Left lung (tissue), 10 donors: Measurements from ENCODE around the gene SUFU. TPM values are rescaled to one million over a fixed set of nuclear protein-coding genes. Genes with fewer than 3 reads are reported as not detected.

Source experiments
- ATAC-seq: fragments of 200-7000 bp; cut with Tn5 transposase; one replicate; pipeline ENCODE4 v1.9.1; 2020; ENCODE audit warnings: moderate library complexity
- DNase-seq, 4 donors: peaks; one replicate each; pipeline ENCODE4 v3.0.0-alpha.2; 2013 to 2020
- H3K27ac ChIP-seq, 2 donors: fragments of 200-600 bp; sonication (generic) in 1 of 2; one replicate each; pipeline versions ENCODE4 v1.5.0 to v1.8.0; 2020 to 2021
- H3K27me3 ChIP-seq, 2 donors: fragments of 200-600 bp; sonication (generic) in 1 of 2; one replicate each; pipeline versions ENCODE4 v1.5.0 to v1.8.0; 2020 to 2021
- H3K36me3 ChIP-seq, 2 donors: fragments of 200-600 bp; sonication (generic) in 1 of 2; one replicate each; pipeline versions ENCODE4 v1.5.0 to v1.8.0; 2020 to 2021
- H3K4me1 ChIP-seq, 2 donors: fragments of 200-600 bp; one replicate each; pipeline ENCODE4 v1.8.0; 2021
- H3K4me3 ChIP-seq, 2 donors: fragments of 200-600 bp; sonication (generic) in 1 of 2; one replicate each; pipeline versions ENCODE4 v1.5.0 to v1.8.0; 2020 to 2021; ENCODE audit warnings: mild to moderate bottlenecking in 1 of 2
- H3K9me3 ChIP-seq, 2 donors: fragments of 200-600 bp; sonication (generic) in 1 of 2; one replicate each; pipeline versions ENCODE4 v1.5.0 to v1.8.0; 2020 to 2021
- intact Hi-C, 2 donors: fragments of 100-400 bp; cut with DNase I; formaldehyde crosslinking; loops; one replicate each; pipeline versions ENCODE4 v1.11.2 to v1.14.2; 2022
- polyA plus RNA-seq, 6 donors: library from polyadenylated mRNA; unstranded; fragments of 120-200 nt; gene quantifications; one replicate each; pipeline ENCODE4 v1.2.1, GENCODE V29; 2013; ENCODE audit not compliant: insufficient read length in 6 of 6
- total RNA-seq, 2 donors: library from RNA; stranded (reverse); fragmentation: NEBNext Ultra II Directional; extraction: Animal tissue kit (Norgen Biotek cat#: 25700); gene quantifications; one replicate each; pipeline ENCODE4 v1.2.1, GENCODE V29; 2021
- TF ChIP-seq, protein P1 (sequence below), 2 donors: fragments of 200-600 bp; sonication (generic) in 1 of 2; IDR thresholded peaks; one replicate each; pipeline versions ENCODE4 v1.5.0 to v1.8.0; 2021; ENCODE audit warnings: antibody characterized with exemption in 2 of 2
- donor health status: DM: no; HTN: yes; CAD: no.
- donor health status: DM: no; HTN: no; CAD: no.

Gene SUFU
- total and polyA plus RNA-seq, 8 donors: 13.4 to 30.7 (median 27.7) TPM

DNA sequence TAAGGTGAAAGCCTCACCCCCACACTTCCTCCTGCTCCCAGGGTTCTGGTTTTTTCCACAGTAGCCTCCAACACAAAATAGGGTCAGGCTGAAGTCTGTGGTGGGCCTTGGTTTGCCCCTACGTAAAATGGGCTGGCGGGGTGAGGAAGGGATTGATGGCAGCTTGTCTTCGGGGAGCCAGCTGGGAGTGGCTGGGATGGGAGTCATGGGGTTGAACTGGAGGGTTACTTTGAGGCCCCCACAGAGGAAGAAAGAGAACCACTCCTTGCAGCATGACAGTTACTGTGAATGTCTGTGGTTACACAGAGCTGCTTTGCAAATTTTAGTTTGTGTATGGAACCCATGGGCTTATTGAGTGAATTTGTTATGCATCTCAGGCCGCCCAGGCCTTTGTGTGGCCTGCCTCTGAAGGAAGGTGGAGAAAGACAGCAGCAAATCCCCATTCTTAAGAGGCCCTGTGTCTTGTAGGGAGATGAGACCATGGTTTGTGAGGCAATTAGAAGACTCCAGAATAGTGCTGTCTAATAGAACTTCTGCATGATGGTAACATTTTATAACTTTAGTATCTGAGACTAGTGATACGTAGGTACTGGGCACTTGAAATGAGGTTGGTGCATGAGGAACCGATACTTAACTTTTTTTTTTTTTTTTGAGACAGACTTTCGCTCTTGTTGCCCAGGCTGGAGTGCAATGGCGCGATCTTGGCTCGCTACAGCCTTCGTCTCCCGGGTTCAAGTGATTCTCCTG is 148.6 kb downstream of the SUFU start:
- peaks cover 0 to 55% of the 10 kb centered on the region in 2 donors for H3K36me3 ChIP-seq
- H3K4me1 ChIP-seq: peaks cover 63 to 97% of the 10 kb centered on the region in 2 donors

GRCh38 chr10:102653060-102653459 is 149.3 kb downstream of the SUFU start:
- Histone ChIP-seq H3K9me3 (no peaks in the 10 kb centered on the region), H3K27ac (peak overlapping the region; percentile 39 to 98), H3K36me3 (peaks cover 0 to 62% of the 10 kb centered on the region in 2 donors), H3K27me3 (no peaks in the 10 kb centered on the region), H3K4me1 (peaks cover 63 to 97% of the 10 kb centered on the region in 2 donors), H3K4me3 (no peak overlapping the region)
- TF ChIP-seq, protein P1, sequence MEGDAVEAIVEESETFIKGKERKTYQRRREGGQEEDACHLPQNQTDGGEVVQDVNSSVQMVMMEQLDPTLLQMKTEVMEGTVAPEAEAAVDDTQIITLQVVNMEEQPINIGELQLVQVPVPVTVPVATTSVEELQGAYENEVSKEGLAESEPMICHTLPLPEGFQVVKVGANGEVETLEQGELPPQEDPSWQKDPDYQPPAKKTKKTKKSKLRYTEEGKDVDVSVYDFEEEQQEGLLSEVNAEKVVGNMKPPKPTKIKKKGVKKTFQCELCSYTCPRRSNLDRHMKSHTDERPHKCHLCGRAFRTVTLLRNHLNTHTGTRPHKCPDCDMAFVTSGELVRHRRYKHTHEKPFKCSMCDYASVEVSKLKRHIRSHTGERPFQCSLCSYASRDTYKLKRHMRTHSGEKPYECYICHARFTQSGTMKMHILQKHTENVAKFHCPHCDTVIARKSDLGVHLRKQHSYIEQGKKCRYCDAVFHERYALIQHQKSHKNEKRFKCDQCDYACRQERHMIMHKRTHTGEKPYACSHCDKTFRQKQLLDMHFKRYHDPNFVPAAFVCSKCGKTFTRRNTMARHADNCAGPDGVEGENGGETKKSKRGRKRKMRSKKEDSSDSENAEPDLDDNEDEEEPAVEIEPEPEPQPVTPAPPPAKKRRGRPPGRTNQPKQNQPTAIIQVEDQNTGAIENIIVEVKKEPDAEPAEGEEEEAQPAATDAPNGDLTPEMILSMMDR (IDR thresholded peaks at IDR 0.05): no peak
- no peak for DNase-seq
- ATAC-seq: peak; percentile 4
- intact Hi-C loops: no loop called here

More for the DNA sequence above, 148.6 kb downstream of the SUFU start:
- Histone ChIP-seq H3K27ac (peak overlapping the region; percentile 44 to 98), H3K27me3 (no peaks in the 10 kb centered on the region), H3K9me3 (no peaks in the 10 kb centered on the region), H3K4me3 (no peak overlapping the region)
- TF ChIP-seq, protein P1 (IDR thresholded peaks at IDR 0.05): no peak
- DNase-seq (peak in 1 of 4 donors; percentile 55), ATAC-seq (no peak)
- intact Hi-C loops: no loop called here

- ATAC-seq (no peak), DNase-seq (peak in 1 of 4 donors; percentile 69)
- Histone ChIP-seq H3K27me3 (no peaks in the 10 kb centered on the region), H3K9me3 (no peaks in the 10 kb centered on the region), H3K4me1 (peaks cover 54 to 97% of the 10 kb centered on the region in 2 donors), H3K4me3 (no peak overlapping the region), H3K36me3 (peaks cover 0 to 68% of the 10 kb centered on the region in 2 donors), H3K27ac (peak overlapping the region in 1 of 2 donors; percentile 98)
- intact Hi-C loops: no loop called here
- TF ChIP-seq, protein P1 (IDR thresholded peaks at IDR 0.05): no peak
These were observed 150.8 kb downstream of the SUFU start for GRCh38 chr10:102654566-102654965.

DNA sequence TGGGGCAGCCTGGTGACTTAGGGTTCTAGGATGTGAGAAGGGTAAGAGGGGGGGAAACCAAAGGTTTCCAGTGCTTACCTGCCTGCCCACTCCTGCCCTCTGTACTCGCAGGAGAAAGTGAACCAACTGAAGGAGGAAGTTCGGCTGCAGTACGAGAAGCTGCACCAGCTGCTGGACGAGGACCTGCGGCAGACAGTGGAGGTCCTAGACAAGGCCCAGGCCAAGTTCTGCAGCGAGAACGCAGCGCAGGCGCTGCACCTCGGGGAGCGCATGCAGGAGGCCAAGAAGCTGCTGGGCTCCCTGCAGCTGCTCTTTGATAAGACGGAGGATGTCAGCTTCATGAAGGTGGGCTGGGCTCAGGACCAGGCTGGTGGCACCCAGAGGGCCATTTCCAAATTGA is 151.2 kb downstream of the SUFU start:
- peak overlapping the region in 1 of 2 donors; percentile 98 for H3K27ac ChIP-seq
- DNase-seq (peak in 1 of 4 donors; percentile 65), ATAC-seq (no peak)
- H3K4me1 ChIP-seq: peaks cover 50 to 97% of the 10 kb centered on the region in 2 donors
- no peaks in the 10 kb centered on the region for H3K27me3 ChIP-seq
- no peaks in the 10 kb centered on the region for H3K9me3 ChIP-seq
- intact Hi-C loops: no loop called here
- TF ChIP-seq, protein P1 (IDR thresholded peaks at IDR 0.05): no peak
- H3K36me3 ChIP-seq: peaks cover 0 to 68% of the 10 kb centered on the region in 2 donors
- H3K4me3 ChIP-seq: no peak overlapping the region

- Histone ChIP-seq H3K27ac (peak overlapping the region in 1 of 2 donors; percentile 98), H3K4me1 (peaks cover 45 to 97% of the 10 kb centered on the region in 2 donors), H3K36me3 (peaks cover 0 to 66% of the 10 kb centered on the region in 2 donors), H3K9me3 (no peaks in the 10 kb centered on the region), H3K4me3 (no peak overlapping the region), H3K27me3 (no peaks in the 10 kb centered on the region)
- TF ChIP-seq, protein P1 (IDR thresholded peaks at IDR 0.05): no peak
- intact Hi-C loops: no loop called here
- DNase-seq: peak in 1 of 4 donors; percentile 58
- ATAC-seq: no peak
These were observed 152.3 kb downstream of the SUFU start for GRCh38 chr10:102656026-102656425.
